Stimulated activated CD4-positive, alpha-beta T cell treated with anti-CD3 and anti-CD28 coated beads, Interleukin-15, amount 100 ng/mL, for 1 hour (primary cell): ENCODE results near the gene DOCK9.
"Not testable (repeated sequence)": the region's sequence is repeated elsewhere in the genome, so short reads cannot be mapped to it uniquely, and the experiment has no call there.

Experiments used
- DNase-seq, 2 donors: peaks; one replicate each; pipeline ENCODE4 v3.0.0-alpha.2; 2020; ENCODE audit warnings: low read depth in 1 of 2, low spot score in 1 of 2

Gene DOCK9

DNA sequence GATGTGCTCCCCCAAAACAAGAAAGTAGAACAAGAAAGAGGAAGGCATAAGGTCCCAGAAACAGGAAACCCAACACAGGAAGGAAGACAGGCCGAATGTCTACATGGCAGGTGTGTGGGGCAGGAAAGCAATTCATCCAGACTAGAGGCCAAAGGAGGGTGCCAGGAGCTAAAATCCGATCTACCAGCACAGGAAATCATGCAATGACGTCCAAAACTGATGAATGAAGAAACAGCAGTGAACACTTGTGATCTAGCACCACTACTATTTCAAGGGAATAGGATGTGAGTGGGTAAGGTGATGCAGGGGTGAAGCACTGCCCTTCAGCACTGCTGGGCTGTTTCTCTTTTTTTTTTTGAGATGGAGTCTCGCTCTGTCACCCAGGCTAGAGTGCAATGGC, 59.1 kb downstream of the DOCK9 start:
- no peak for DNase-seq

DNA sequence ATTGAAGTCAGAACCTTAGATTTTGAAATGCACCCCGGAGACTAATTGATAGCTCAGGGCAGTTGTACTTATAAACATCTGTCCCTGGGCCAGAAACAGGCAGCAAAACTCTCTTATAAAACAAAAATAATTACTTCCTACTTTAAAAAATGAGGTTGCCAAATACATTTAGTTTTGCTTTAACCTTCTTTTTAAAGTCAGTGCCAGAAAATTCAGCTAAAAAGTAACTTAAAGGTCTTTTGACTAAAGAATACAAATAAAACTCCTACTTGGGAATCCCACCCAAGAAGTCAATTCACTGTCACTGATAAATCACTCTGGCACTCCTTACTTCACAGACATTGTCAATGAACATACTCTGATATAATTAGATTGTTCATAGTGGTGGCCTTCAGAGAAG, 60.7 kb downstream of the DOCK9 start:
- DNase-seq: no peak

GRCh38 chr13:98916403-98916802, 61.5 kb downstream of the DOCK9 start:
- DNase-seq: no peak

GRCh38 chr13:98915981-98916380, 61.9 kb downstream of the DOCK9 start:
- no peak for DNase-seq

DNA sequence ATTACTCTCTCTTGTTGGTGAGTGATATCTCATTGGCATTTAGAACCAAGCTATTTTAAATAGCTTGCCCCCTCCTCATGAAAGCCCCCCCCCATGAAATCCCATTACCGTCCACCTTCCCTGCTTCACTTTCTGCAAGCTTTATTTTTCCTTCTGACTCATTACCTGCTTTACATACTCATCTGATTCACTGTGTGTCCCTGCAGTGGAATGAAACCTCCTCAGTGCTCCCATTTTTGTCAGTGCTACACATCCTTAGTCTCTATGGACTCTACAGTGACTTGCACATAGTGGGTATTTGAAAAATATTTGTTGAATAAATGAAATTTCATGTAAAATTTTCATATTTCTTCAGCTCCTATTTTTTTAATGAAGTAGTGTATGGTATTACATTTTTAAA, 62.3 kb downstream of the DOCK9 start:
- DNase-seq: no peak

DNA sequence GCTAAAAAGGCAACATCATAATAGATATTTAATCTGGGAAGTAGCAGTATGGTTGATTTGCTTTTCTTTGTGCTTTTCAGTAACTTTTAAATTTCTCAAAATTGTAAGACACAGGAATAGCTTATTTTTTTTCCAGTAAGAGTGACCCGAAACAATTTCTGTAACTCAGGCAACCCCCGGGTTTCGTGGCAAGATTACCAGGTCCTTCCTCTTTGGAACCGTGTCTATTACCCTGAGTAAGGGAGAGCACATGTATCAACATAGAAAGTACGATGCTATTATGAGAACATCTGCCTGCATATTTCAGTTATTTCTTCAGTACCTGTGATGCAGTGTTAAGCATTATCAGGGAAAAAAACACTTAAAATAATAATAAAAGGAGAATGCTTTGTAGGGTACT, 64.1 kb downstream of the DOCK9 start:
- DNase-seq: no peak

DNA sequence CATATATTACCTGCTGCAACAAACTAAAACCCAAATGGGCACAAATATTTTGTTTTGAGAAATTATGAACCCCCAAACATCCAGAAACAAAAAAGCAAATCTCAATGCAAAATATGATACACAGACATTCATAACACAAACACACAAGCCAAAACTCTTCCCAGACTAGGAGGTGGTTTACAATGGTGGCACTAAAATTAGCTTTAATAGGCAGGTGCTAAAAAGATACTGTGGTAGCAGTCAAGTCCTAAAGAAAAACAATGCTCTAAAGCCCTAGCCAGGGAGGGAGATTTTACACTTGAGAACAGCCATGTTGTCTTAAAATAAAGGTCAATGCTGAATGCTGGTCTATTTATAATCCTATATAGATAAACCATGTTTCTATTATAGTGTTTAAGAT, 65.0 kb downstream of the DOCK9 start:
- DNase-seq: no peak

DNA sequence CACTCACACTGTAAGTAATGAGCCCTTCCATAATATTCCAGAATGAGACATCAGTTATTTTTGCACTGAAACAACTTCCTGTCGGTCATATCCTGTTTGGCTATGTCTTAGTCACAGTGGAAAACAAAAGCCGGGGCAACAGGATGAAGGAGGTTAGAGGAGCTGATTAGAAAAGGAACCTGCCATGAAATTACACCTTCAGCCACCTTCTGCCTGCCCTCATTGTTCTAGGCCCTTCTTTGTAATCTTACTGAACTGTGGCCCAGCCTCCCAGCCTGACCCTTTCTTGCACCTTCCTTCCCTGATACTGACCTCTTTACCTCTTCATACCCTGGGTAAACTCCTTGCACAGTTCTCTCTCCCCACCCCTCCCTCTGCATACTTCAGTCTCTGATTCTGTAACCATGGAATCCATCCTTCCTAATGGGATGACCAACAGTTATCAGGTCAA, 67.3 kb downstream of the DOCK9 start:
- no peak for DNase-seq

DNA sequence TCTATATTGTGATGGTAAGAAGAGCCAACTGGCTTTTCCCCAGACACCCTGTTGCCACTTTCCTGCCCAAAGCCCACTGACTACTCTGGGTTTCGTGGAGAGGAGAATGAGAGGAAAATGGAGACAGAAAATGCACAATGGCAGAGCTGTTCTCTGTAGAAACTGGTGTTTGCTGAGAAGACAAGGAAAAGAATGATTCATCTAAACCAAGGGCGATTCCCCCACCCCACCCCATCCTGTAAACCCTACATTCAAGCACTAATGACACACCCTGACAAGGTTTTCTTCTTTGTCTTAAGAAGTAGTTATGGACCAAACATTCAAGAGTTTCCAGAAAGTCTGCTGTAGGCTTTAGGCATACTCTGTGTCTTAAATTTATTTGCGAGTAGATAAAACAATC, 68.8 kb downstream of the DOCK9 start:
- no peak for DNase-seq

- DNase-seq: no peak
Observed at GRCh38 chr13:98906746-98907502, 70.9 kb downstream of the DOCK9 start.

- no peak for DNase-seq
Observed at GRCh38 chr13:98905199-98905598, 72.7 kb downstream of the DOCK9 start.

DNA sequence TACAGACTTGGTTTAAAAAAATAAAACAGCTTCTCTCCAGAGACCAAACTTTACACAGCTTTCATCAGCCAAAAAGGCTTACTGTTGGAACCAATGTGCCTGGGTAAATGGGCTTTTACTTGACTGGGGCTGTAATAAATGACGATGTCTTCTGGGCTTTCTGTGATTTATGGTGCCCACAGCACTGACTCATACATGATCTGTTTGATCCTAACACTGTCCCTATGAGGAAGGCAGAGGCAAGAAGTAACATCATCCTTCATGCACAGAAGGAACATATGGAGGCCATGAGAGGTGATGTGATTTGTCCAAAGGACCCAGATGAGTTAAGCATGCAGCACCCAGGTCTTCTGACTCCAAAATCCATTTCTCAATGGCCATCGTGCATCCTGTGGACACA, 77.4 kb downstream of the DOCK9 start:
- DNase-seq: no peak

DNA sequence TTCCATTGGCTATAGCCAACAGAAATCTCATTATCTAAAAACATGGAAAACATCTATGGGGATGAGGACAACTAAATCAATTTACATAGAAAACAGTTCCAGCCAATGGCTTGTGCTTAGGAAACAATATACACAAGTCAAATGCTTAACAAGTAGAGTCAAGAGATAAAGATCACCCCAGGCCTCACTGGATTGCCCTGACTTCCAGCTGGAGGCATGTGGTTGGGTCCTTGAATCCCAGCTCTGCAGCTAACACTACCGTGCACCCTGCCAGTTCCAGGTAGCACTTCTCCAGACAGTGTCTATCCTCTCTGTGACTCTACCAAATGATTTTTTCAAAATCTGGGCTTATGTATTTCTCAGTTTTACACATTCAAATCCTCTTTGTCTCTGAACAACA, 80.2 kb downstream of the DOCK9 start:
- DNase-seq: no peak

- DNase-seq: no peak
Observed at GRCh38 chr13:98896868-98897144, 81.1 kb downstream of the DOCK9 start.

DNA sequence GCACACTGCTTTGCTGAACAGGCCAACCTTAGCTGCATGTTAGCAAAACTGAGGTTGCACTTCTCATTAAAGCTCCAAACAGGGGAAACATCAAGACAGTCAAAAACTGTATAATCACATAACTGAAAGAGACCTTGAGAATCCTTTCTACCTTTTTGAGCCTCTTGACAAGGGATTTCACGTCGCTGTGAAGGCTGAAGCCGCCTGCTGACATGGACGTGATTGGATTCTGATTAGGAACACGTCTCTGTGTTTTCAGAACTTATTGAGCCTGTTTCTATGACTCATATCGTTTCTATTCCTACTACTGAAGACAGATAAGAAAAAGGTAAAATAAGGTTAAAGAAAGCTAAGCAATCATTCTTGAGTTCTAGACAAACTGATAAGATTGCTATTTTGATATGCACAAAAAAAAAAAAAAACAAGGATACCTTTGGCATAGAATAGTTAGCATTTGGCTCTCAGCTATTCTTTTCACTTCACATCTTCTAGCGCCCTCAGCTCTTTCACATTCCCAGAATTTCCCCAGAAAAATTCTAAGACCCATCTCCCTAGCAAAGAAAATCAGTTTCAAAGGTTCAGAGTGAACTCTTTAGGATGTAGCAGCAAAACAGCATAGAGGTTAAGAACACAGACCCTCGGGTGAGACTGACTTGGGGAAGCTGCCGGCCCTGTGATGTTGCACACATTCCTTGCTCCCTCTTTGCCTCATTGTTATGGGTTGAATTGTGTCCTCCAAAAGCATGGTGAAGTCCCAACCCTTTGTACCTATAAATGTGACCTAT, 81.6 kb downstream of the DOCK9 start:
- DNase-seq: no peak

DNA sequence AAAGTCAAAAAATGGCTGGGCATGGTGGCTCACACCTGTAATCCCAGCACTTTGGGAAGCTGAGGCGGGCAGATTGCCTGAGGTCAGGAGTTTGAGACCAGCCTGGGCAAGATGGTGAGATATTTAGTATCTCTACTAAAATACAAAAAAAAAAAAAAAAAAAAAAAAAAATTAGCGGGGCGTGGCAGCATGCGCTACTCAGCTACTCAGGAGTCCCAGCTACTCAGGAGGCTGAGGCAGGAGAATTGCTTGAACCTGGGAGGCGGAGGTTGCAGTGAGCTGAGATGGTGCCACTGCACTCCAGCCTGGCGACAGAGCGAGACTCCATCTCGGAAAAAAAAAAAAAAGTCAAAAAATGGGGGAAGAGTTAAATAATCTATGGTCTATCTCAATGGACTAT, 83.0 kb downstream of the DOCK9 start:
- DNase-seq: not testable (repeated sequence)

DNA sequence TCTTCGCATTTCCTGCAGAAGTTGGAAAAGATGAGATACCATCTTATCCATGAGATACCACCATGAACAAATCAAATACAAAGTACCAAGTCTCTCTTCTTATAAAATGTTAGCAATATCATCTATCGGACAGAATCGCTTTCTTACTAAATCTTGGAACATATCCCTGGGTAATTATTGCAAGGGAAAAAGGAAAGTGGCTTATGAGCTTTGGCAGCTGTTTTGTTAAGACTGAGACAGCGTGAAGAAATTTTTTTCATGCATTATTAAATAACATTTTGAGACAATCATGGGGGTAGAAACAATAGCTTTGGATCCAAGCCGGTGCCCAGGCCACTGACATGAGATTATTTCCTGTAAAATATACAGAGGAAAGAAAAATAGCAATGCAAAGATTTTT, 84.5 kb downstream of the DOCK9 start:
- DNase-seq: no peak

GRCh38 chr13:98892821-98893220, 85.0 kb downstream of the DOCK9 start:
- no peak for DNase-seq

DNA sequence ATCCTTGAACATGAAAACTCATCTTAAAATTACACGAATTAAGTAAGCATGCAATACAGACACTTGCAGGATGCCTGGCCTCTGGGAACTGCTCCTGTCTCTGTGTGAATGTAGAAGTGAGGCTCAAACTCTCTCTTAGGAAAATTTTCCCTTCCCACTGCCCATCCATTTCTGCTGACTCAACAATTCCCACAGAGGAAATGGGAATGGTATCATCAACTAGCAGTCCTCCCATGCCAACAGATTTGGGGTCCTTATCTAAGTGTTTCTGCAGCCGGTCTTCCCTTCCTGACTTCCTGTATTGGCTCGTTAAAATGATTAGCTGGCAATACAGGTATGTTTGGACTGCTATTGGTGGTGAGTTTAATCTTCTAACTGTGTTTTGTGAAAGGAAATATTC, 85.8 kb downstream of the DOCK9 start:
- no peak for DNase-seq

- DNase-seq: no peak
Observed at GRCh38 chr13:98890925-98891324, 86.9 kb downstream of the DOCK9 start.

DNA sequence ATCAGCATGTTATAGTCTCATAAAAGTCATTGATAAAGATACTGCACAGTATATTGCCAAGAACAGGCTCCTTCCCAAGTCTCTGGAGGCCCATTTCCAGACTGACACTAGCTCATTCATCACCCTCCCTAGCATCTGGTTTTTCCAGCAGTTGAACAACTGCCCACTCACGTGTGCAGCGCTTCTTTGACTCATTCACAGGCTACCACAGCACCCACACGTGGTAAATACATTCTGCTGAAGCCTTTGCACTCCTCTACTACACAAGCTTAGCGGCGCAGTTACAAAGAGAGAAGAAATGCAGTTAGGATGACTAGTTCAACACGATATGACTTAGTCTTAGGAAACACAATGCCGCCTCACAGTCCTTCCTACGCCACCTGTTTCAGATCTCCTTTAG, 87.7 kb downstream of the DOCK9 start:
- DNase-seq: no peak

DNA sequence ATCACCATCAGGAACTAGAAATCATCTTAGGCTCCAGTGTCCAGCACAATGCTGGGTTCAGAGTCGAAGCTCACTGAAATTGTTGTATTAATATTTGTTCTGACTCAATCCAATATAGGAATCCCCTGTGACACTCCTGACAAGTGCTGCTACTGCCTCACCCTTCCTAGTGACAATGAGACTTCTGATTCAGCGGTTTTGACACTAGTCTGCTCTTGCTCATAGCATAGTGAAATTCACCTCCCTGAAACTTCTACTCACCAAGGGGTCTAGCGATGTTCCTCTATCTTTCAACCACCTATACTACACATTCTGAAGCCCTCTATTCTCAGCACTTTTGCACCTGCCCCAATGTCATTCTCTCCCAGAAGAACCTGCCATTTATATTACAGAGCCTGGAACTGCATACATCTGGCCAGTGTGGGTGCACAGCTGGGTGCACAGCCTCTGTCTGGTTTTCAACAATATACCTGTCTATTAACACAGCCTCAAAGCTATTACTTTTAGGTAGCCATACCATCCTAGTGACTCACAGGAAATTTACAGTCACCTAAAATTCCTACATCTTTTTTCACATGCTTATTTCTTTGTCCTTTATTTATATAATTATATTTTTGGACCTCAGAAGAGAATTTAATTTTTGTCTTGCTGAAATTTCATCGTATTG, 88.3 kb downstream of the DOCK9 start:
- no peak for DNase-seq
